NOMO-1 (cell line): ENCODE results near the gene AACS.

ENCODE experiments used
- DNase-seq, 2 experiments: peaks; one replicate each; lab custom pipeline; 2025; ENCODE audit not compliant: unreplicated experiment in 2 of 2; lab: John Stamatoyannopoulos, UW

The AACS gene

DNA sequence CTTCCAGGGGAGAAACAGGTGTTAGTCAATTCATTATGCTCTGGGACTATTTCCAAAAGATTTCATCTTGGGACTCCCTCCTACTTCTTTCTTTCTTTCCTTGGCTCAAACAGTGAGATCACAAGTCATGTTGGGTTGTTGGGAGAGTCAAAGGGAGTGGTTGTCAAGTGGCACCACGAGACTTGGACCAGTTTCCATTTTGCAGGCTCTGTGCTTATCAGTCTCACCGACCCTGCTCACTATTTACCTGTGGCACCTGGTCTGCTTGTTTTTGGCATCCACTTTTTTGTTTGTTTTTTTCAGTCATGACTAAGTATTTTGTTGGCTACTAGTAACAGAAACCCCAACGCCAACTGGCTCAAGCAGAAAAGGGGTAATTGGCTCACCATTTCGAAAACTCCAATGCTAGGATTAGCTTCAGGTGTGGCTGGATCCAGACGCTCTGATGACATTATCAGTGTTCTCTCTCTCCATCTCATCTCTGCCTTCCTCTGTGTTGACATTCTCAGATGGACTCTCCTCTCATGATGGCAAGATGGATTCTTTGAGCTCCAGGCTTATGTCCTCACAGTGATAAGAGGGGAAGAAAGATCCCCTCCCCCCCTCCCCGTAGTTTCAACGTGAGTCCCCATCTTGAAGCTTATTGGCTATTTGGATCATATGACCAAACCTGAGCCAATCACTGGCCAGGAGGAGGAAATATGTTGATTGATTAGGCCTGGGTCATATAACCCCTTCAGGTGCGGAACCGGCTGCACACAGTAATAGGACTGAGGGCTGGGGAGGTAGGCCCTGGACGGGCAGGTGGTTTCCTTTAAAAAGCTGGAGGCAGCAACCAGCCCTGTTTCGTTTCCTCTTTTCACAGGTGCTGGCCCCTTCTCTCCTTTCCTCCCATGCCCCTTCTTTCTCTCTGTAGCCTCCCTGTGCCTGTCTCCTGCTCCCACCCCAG, 84.2 kb downstream of the AACS start:
- DNase-seq = peak; percentile 51 to 60

DNA sequence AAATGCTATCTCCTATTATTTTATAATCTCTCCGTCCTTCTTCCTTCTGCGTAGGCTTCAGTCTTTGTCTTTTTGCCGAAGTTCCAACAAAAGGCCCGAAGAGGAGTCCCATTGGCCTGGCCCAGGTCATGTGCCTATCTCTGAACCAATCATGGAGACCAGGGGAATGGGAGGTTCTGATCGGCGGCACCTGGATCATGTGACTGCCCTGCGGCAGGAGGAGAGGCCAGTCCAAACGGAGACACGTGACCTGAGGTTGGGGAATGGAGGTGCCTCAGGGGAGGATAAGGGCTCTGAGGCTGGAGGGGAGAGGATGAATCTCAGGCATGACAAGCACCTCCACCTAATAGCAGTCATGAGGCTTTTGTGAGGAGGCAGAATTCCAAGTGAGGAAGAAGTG, 86.0 kb downstream of the AACS start:
- no peak for DNase-seq

DNA sequence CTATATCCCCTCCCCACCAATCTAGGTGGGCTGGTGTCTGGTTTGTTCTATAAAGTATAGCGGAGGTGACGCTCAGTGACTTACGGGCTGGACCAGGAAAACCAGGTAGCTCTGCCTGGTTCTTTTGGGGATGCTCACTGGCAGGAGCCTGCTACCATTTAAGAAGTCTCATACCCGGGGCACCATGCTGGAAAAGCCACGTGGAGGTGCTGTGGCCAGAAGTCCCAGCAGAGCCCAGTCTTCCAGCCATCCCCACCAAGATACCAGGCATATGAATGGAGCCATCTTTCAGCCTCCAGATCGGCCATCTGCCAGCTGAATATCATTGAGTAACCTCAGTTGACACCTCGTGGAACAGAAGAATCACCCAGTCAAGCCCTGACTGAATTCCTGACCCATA, 87.2 kb downstream of the AACS start:
- no peak for DNase-seq

DNA sequence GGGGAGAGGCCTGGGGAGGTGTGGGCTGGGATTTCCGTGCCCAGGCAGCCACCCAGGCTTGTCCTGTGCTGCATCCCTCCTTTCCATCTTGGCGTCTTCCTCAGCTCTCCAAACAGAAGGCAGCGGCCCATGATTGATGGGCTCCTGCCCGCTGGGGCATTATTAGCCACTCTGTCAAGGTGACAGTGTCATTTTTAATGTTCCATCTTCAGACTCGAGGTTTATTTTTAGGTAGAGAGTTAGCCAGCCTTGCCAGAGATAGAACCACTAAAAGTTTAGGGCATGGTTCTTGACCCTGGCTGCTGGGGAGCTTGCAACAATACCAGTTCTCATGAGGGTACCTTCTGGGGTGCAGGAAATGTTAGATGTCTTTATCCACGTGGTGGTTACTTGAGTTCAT, 90.1 kb downstream of the AACS start:
- no peak for DNase-seq

DNA sequence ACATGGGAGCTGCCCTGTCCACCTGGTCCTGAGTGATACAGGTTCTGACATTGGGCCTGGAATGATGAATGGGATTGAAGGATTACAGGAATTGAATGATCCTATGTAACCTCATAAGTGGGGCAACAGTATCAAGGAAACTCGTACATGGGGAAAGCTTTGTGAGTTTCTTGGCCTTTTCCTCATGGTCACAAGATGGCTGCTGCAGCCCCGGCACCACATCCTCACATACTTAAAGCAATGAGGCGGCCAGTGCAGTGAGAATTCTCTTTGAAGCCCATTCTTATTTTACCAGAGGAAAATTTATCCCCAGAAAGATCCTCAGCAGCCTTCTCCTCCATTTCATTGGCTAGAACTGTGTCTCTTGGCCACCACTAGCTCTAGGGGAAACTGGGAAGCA, 91.9 kb downstream of the AACS start:
- DNase-seq = no peak

DNA sequence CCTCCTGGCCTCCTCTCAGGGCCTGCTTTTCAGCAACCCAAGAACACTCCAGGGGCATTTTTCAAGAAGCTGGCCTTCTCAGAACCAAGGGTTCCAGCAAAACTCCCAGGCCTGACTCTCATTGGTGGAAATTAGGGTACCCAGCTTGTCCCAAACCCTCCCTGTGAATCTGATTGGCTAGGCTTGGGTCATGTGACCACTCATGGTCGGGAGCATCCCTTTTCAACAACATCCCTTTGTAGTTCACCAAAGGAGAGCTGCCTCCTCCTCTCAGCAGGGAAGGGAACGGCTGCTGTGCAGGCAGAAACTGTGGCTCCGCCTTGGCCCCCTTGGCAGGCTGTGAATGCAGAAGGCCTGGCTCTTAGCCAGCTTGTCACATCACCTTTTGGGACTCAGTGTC, 94.5 kb downstream of the AACS start:
- DNase-seq = no peak

DNA sequence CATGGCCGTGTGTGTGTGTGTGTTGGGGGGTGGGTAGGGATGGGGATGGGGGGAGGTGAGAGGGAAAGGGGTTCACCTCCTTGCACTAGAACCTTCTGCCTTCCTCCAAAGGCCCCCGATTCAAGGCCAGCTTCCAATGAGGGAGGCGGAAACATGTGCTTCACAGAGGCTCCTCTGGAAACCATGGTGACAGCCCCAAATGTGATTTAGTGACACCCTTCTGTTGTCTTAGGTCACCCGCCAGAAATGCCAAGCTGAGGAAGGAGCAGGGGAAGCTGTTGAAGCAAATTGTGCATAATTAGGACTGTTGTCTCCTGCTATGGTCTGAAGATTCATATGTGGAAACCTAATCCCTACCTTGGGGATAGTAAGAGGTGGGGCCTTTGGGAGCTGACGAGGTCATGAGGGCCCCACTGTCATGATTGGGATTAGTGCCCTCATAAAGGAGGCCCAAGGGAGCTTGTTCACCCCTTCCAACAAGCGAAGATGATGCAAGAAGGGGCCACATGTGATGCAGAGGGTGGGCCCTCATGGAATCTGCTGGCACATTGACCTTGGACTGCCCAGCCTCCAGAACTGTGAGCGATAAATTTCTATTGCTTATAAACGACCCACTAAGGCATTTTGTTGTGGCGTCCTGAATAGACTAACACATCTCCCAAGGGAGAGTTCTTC, 95.2 kb downstream of the AACS start:
- DNase-seq = no peak

DNA sequence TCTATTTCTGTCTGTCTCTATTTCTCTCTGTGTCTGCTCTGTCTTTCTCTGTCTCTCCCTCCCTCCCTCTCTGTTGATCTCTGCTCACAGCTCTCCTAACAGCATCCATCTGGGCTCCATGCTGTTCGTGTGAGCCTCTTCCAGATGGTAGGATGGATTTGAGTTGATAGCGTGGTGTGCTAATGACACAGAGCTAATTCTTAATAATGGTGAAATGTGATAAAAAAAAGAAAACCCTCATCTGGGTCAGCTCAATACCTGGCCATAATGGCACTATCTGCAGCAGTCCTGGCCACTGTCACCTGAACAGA, 96.4 kb downstream of the AACS start:
- no peak for DNase-seq

DNA sequence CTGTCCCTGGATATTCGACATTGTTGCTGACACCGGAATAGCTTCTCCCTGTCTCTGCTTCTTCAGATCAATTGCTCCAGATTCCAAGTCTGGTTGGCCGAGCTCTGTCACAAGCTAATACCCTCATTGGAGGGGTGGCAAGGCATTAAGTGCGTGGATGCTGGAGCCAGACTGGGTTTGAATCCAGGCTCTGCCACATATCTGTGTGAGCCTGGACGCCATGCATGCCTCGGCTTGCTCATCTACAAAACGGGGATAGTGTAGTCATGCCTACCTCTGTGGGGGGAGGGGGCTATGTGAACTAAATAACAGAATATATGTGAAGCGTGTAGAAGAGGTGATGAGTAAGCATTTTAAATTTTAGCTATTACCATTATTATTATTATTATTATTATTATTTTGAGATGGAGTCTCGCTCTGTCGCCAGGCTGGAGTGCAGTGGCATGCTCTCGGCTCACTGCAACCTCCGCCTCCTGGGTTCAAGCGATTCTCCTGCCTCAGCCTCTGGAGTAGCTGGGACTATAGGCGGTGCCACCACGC, 97.3 kb downstream of the AACS start:
- no peak for DNase-seq

DNA sequence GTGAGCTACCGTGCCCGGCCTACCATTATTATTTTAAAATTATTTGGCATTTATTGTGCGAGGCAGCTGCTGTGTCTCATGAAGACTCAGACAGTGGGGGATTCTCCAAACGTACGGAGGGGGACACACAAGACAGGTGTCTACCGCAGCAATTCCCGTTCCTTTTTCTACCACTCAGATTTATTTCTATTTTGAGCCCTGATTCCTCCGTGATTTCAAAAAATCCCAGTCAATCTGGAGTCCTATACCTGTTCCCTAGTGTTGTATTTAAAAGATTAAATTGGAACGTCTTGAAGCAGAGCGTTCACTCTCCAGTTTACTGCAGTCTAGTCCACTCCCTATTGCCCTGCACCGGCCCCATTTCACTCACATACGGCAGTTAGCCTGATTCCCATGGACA, 97.9 kb downstream of the AACS start:
- no peak for DNase-seq

DNA sequence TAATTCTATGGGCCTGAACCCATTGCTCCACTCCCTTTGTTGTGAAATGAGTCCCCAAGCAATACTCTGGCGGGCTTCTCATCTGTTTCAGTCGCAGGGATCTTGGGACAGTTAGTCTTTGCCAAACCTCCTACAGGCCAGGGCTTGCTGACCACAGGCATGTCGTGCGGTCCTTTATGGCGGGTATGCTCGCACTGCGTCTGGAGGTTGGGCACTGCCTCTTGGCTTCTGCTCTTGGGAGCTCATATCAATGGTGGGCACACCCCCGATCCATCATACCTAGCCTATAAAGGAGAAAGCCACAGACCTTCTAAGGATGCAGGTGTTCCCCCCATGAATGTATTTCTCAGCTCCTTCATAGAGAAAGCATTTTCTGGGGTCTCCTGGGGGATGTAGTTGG, 99.3 kb downstream of the AACS start:
- no peak for DNase-seq

DNA sequence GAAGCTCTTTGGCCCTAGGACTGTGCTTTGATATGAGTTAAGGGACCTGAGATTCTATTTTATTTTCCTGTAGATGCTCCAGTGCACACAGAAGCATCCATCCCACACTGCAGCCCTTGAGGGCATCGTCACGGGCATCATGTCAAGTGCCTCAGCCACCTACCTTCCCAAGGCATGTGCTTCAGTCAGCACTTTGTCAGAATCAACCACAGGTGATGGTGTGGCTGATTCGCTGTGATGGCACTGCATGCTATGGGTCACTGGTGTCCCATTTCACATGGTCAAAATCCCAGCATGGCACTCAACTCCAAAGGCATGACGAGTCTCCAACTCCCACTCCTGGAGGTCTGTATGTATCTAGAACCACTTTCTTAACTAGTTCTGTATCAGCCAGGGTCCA, 100.8 kb downstream of the AACS start:
- no peak for DNase-seq

DNA sequence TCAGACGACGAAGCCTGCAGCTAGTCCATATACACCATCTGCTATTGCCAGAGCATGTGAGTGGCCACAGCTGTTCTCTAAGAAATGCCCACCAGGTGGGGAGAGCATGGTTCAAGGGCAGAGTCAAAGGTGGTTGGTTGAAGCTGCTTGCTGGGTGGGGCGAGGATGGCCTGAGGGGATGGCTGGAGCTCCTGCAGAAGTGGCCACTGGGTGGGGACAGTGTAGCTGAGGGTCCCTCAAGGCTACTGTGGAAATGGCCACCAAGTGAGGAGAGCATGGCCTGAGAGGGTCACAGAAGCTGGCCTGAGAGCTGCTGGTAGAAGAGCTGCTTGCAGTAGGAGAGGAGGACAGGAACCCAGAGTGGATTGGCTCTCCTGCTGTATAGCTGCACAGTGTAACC, 102.4 kb downstream of the AACS start:
- no peak for DNase-seq

DNA sequence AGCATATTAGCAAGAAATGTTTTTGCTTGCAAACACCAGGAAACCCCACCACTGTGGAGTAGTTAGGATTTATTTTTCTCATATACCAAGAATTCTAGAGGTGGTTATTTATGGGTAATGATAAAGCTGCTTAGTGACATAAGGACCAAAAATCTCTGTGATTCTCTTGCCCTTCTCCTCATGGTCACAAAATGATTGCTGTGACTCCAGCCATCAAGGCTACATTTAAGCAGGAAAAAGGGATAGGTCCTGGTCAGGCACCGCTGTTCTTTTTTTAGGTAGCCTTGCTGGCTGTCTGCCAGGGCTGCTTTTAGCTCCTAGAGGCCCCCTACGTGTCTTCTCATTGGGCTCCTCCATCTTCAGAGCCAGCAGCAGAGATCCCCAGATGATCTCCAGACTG, 104.2 kb downstream of the AACS start:
- DNase-seq = no peak

DNA sequence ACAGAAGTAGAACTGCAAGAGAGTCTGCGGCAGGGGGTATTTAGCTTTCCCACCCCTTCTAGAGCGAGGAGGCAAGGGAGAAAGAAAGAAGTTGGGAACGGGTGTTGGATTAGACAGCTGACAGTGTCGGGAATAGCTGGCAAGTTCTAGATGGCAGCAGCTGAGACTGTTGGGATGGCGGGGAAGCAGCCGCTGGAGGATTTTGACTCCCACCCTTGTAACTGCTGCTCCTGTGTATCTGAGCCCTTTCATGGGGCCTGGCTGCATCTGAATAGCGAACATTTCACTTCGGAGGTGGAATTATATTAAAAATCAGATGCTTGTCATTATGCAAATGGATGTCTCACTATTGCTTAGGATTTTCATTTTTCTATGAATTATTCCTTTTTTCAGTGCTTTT, 104.6 kb downstream of the AACS start:
- DNase-seq = no peak

DNA sequence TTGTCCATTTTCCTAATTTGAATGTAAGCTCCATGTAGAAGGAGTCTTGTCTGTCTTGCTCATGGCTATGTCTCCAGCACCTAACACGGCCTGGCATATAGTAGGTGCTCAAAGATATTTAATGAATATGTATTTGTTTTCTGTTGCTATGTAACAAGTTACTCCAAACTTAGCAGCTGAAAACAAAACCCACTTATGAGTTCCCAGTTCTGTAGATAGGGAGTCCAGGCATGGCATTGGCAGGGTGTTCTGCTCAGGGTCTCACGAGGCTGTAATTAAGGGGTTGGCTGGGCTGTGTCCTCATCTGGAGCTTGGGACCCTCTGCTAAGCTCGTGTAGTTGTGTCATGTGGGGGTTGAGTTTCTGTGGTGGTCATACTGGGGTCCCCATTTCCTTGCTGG, 106.0 kb downstream of the AACS start:
- DNase-seq = no peak

DNA sequence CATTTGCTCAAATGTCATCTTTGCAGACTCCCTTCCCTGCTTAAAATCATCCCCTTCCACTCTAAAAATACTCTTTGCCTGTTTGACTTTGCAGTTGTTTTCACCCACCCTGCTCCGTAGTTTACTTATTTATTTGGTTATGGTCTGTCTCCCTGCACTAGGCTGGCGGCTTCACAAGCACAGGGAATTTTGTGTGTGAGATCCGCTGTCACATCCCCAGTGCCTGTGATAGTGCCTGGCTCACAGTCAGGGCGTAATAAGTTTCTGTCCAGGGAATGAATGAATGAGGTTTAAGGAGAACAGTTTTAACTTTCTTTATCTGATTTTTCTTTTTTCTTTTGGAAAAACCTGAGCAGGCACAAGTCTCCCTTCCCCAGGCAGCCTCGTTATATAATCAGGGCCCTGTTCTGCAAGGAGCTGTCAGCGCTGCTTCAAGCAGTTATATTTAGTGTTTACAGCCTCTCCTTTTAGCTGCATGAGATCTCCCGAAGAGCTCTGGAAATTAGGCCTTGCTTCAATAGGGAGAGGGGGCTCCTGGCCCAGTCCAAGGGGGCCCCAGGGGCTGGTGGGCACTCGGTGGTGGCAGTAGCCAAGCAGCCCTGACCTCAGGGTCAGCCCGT, 107.1 kb downstream of the AACS start:
- DNase-seq = no peak

DNA sequence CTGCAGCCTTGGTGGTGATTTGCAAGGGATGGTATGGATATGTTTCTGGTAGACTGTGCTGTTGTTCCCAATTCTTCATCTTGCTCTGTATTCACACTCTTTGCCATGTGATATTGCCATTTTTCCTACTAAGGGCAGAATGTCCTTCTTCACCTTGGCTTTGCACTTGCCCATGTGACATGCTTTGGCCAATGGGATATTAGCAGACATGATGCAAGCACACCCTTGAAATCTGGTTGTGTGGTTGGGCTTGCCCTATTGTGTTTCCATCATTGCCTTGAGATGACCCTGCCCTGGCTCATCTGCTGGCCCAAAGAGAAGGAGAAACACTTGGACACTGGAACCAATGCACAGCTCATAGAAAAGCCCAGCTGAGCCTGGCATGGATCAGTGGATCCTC, 110.3 kb downstream of the AACS start:
- no peak for DNase-seq

DNA sequence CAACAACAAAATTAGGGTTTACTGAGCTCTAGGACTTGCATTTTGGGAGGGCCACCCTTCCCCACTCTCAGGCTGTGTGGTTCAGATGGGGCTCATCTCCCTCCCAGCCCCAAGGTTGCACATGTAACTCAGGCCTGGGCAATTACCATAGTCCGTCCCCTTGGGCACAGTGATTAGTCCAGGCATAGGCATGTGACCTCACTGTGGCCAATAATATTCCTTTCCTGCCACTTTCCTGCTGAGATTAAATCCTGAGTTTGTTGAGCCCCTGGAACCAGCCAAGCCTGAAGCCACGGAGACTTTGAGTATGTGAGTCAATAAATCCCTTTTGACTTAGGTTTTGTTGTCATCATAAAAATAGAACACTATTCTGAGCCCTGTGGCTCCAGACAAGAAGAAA, 113.0 kb downstream of the AACS start:
- DNase-seq = no peak

DNA sequence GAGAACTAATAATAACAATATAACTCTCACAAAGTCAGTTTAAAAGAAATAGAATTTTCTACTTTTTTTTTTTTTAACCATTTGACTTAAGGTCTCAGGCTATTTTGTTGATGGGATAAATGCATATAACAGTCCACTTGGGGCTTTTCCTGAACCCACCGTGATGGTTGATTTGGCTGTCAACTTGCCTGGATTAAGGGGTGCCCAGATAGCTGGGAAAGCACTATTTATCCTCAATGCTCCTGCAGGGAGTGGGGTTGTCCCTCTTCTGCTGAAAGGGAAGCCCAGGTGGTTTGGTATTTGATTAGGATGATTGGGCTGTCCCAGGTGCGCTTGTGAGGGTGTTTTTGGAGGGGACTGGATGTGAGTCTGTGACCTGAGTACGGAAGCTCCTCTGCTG, 114.9 kb downstream of the AACS start:
- DNase-seq = no peak

DNA sequence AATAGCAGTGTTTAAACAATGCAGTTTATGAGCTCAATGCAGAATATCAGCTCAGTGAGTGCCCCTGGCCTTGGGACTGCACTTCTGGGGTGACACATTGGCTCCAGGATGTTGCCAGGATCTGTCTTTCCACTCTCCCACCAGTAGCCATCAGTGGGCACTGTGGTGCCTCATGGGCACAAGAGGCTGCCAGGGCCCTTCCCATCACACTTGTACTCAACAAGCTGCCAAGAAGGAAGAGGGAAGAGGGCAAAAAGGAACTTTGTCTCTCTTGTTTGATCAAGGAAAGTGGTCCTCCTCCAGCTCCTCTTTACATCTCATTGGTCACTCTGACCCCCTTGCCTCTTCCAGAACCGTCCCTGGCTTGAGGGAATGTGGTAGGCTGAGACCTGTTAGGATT, 115.9 kb downstream of the AACS start:
- no peak for DNase-seq
